Mammary epithelial cell (primary cell): Measurements from ENCODE around the gene PIP4K2A.

Source experiments
- CTCF ChIP-seq, 2 donors: IDR thresholded peaks in 1 of 2; conservative IDR thresholded peaks in 1 of 2; 2 replicates each; pipeline ENCODE4 v1.5.1; 2011 to 2012; ENCODE audit warnings: inconsistent platforms in 2 of 2, low read length in 2 of 2, mild to moderate bottlenecking in 2 of 2, control low read depth in 1 of 2, low read depth in 1 of 2; ENCODE audit not compliant: insufficient read depth in 1 of 2; ENCODE audit errors: extremely low read depth in 1 of 2
- EZH2 ChIP-seq: IDR thresholded peaks from 2 replicates; pipeline ENCODE4 v1.6.1; 2012; ENCODE audit warnings: low read length, inconsistent platforms, borderline replicate concordance

DNA sequence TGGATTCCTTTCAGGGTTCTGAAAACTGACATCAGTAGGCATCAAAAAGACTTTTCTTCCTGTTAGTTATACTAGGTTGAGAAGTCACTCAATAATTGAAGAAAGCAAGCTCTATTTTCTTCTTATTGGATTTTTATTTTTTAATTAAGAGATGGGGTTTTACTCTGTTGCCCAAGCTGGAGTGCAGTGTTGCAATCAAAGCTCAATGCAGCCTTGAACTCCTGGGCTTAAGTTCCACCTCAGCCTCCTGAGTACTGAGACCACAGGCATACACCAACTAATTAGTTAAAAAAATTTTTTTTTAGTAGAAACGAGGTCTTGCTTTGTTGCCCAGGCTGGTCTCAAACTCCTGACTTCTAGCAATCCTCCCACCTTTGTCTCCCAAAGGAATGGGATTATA is 28.0 kb downstream of the PIP4K2A start:
- TF ChIP-seq EZH2 = no peak
- no peak for TF ChIP-seq CTCF (conservative IDR thresholded peaks at IDR 0.05 in 1 of 2, IDR thresholded peaks at IDR 0.05 in 1 of 2; ENCODE audit: extremely low read depth in 1 of 2, insufficient read depth in 1 of 2, low read depth in 1 of 2, low read length in 2 of 2)
